NCI-H128 (cell line): Measurements from ENCODE around the gene SHFL.

Experiments
- DNase-seq: peaks from one replicate; lab custom pipeline; 2025; ENCODE audit not compliant: unreplicated experiment; lab: John Stamatoyannopoulos, UW

The SHFL gene

GRCh38 chr19:10087296-10088061, 1.4 kb downstream of the SHFL start:
- no peak for DNase-seq

GRCh38 chr19:10088949-10089554, 2.9 kb downstream of the SHFL start:
- no peak for DNase-seq

GRCh38 chr19:10089801-10090375, 3.8 kb downstream of the SHFL start:
- no peak for DNase-seq

GRCh38 chr19:10091370-10091687, 5.2 kb downstream of the SHFL start:
- no peak for DNase-seq

GRCh38 chr19:10091895-10092641, 6.0 kb downstream of the SHFL start:
- DNase-seq: no peak

- no peak for DNase-seq
Observed at GRCh38 chr19:10092648-10093294, 6.7 kb downstream of the SHFL start.

GRCh38 chr19:10093295-10094186, 7.4 kb downstream of the SHFL start:
- DNase-seq: no peak

- DNase-seq: no peak
Observed at GRCh38 chr19:10095622-10095947, 9.5 kb downstream of the SHFL start.

GRCh38 chr19:10095948-10096614, 10.0 kb downstream of the SHFL start:
- DNase-seq: peak; percentile 72

- no peak for DNase-seq
Observed at GRCh38 chr19:10096615-10096963, 10.5 kb downstream of the SHFL start.

GRCh38 chr19:10100163-10100785, 14.2 kb downstream of the SHFL start:
- no peak for DNase-seq

GRCh38 chr19:10102787-10103236, 16.7 kb downstream of the SHFL start:
- no peak for DNase-seq

- no peak for DNase-seq
Observed at GRCh38 chr19:10104130-10104513, 18.0 kb downstream of the SHFL start.

- DNase-seq: no peak
Observed at GRCh38 chr19:10104665-10105508, 18.8 kb downstream of the SHFL start.

GRCh38 chr19:10105509-10106099, 19.5 kb downstream of the SHFL start:
- no peak for DNase-seq

GRCh38 chr19:10106100-10106936, 20.2 kb downstream of the SHFL start, which contains the start of gene PPAN:
Gene PPAN (plus strand): TSS chr19:10106362. CDS start chr19:10106395, 33 bp downstream.
- peak; percentile 97 for DNase-seq

GRCh38 chr19:10107254-10107653, 21.1 kb downstream of the SHFL start:
- no peak for DNase-seq
